Spleen (tissue), 11 donors: ENCODE data around the gene SERPINA4. TPM values are rescaled to one million over a fixed set of nuclear protein-coding genes. Genes with fewer than 3 reads are reported as not detected.

ENCODE experiments used
- DNase-seq: peaks from one replicate; pipeline ENCODE4 v3.0.0-alpha.2; 2020
- H3K27ac ChIP-seq, 8 donors: fragments of 200-600 bp; sonication (generic) in 7 of 8; 1 replicate in 4 of 8; 2 replicates in 4 of 8; pipeline versions ENCODE4 v1.5.0 to v1.8.0; 2016 to 2021; ENCODE audit warnings: inconsistent platforms in 4 of 8, mild to moderate bottlenecking in 4 of 8, moderate library complexity in 1 of 8
- H3K27me3 ChIP-seq, 7 donors: fragments of 200-600 bp; sonication (generic) in 6 of 7; replicated peaks in 1 of 7; 1 replicate in 4 of 7; 2 replicates in 3 of 7; pipeline versions ENCODE4 v1.5.0 to v1.8.0; 2016 to 2021; ENCODE audit warnings: inconsistent platforms in 3 of 7, mild to moderate bottlenecking in 1 of 7
- H3K36me3 ChIP-seq, 6 donors: fragments of 200-600 bp; sonication (generic) in 5 of 6; 1 replicate in 4 of 6; 2 replicates in 2 of 6; pipeline versions ENCODE4 v1.5.0 to v1.8.0; 2016 to 2021; ENCODE audit warnings: inconsistent platforms in 2 of 6
- H3K4me1 ChIP-seq, 6 donors: fragments of 200-600 bp; sonication (generic) in 5 of 6; 1 replicate in 3 of 6; 2 replicates in 3 of 6; pipeline versions ENCODE4 v1.5.0 to v1.8.0; 2016 to 2021; ENCODE audit warnings: inconsistent platforms in 3 of 6
- H3K4me3 ChIP-seq, 8 donors: fragments of 200-600 bp; sonication (generic) in 7 of 8; 1 replicate in 4 of 8; 2 replicates in 4 of 8; pipeline versions ENCODE4 v1.5.0 to v1.8.0; 2016 to 2021; ENCODE audit warnings: inconsistent platforms in 4 of 8, mild to moderate bottlenecking in 4 of 8, moderate library complexity in 2 of 8
- H3K9me3 ChIP-seq, 8 donors: fragments of 200-600 bp; sonication (generic) in 7 of 8; 1 replicate in 4 of 8; 2 replicates in 4 of 8; pipeline versions ENCODE4 v1.5.0 to v1.8.0; 2016 to 2021; ENCODE audit warnings: inconsistent platforms in 4 of 8
- CTCF ChIP-seq, 11 experiments: fragments of 200-600 bp in 7 of 11; fragments of 450-650 bp in 4 of 11; sonication (generic) in 4 of 11; IDR thresholded peaks in 8 of 11; conservative IDR thresholded peaks in 3 of 11; 1 replicate in 7 of 11; 2 replicates in 4 of 11; pipeline versions ENCODE4 v1.4.0 to v1.8.0; 2016 to 2021; ENCODE audit warnings: antibody characterized with exemption in 11 of 11, inconsistent platforms in 4 of 11, mild to moderate bottlenecking in 1 of 11
- POLR2A ChIP-seq, 3 donors: fragments of 450-650 bp; IDR thresholded peaks; one replicate each; pipeline ENCODE4 v1.5.1; 2017; ENCODE audit warnings: antibody characterized with exemption in 3 of 3, mild to moderate bottlenecking in 1 of 3
- POLR2AphosphoS5 ChIP-seq, 3 donors: sonication (generic); formaldehyde crosslinking; IDR thresholded peaks; one replicate each; pipeline ENCODE4 v1.5.1; 2017; ENCODE audit warnings: antibody characterized with exemption in 3 of 3
- whole genome bisulfite sequencing, 5 donors: extraction: QIAGEN DNeasy Blood & Tissue Kit in 3 of 5; methylation state at CpG; one replicate each; pipeline versions ENCODE4 v1.1.5 to v1.1.7; 2013 to 2018; 5-methylcytosine and 5-hydroxymethylcytosine counted together
- intact Hi-C: fragments of 100-400 bp; cut with DNase I; formaldehyde crosslinking; loops from one replicate; pipeline ENCODE4 v1.15.0; 2023; ENCODE audit warnings: low total_unique reads
- polyA plus RNA-seq, 3 donors: library from polyadenylated mRNA; stranded (reverse); fragments of 200-250 nt; gene quantifications; one replicate each; pipeline ENCODE4 v1.2.1, GENCODE V29; 2013
- total RNA-seq, 7 donors: library from RNA; depleted of rRNA in 3 of 7; stranded (reverse); fragments of >200 nt in 3 of 7; fragmentation: NEBNext Ultra II Directional in 4 of 7; extraction: Animal tissue kit (Norgen Biotek cat#: 25700) in 4 of 7; gene quantifications; one replicate each; pipeline versions ENCODE4 v1.1.0 to v1.2.1, GENCODE V29; 2016 to 2021
- donor health status: healthy with polysubstance abuse.
- donor health status: DM: no; HTN: no; CAD: no; lungs with moderate emphysema.
- donor health status: DM: no; HTN: no; CAD: no.
- donor health status: Bipolar disorder and iron deficiency.
- donor health status: healthy.
- donor health status: DM: no; HTN: no; CAD: no.
- donor health status: DM: yes; HTN: yes; CAD: no.

The SERPINA4 gene
- total and polyA plus RNA-seq, 10 donors = not detected

- H3K9me3 ChIP-seq = peaks cover 0 to 6% (median 0%) of the 10 kb centered on the region in 8 donors
- DNase-seq = no peak
- TF ChIP-seq CTCF (IDR thresholded peaks at IDR 0.05 in 8 of 11, conservative IDR thresholded peaks at IDR 0.05 in 3 of 11) (no peak), POLR2AphosphoS5 (IDR thresholded peaks at IDR 0.05) (no peak), POLR2A (IDR thresholded peaks at IDR 0.05) (no peak)
- H3K4me3 ChIP-seq = no peak overlapping the region
- no peaks in the 10 kb centered on the region for H3K36me3 ChIP-seq
- 87 to 94% (median 90%) methylated on average over 6 of the region's 6 CpGs for WGBS, 5 donors
- intact Hi-C loops = no loop called here
- H3K4me1 ChIP-seq = no peaks in the 10 kb centered on the region
- no peak overlapping the region for H3K27ac ChIP-seq
- peaks cover 0 to 28% (median 0%) of the 10 kb centered on the region in 7 donors for H3K27me3 ChIP-seq
These were observed 45.4 kb upstream of the SERPINA4 start for GRCh38 chr14:94515856-94516255.

GRCh38 chr14:94517248-94517640 lies 44.0 kb upstream of the SERPINA4 start:
- H3K36me3 ChIP-seq = no peaks in the 10 kb centered on the region
- H3K9me3 ChIP-seq = peaks cover 0 to 6% (median 0%) of the 10 kb centered on the region in 8 donors
- H3K27me3 ChIP-seq = peaks cover 0 to 28% (median 0%) of the 10 kb centered on the region in 7 donors
- intact Hi-C loops = no loop called here
- H3K4me3 ChIP-seq = no peak overlapping the region
- TF ChIP-seq POLR2AphosphoS5 (IDR thresholded peaks at IDR 0.05) = no peak
- no peak for TF ChIP-seq POLR2A (IDR thresholded peaks at IDR 0.05)
- no peak for TF ChIP-seq CTCF (IDR thresholded peaks at IDR 0.05 in 8 of 11, conservative IDR thresholded peaks at IDR 0.05 in 3 of 11)
- no peak overlapping the region for H3K27ac ChIP-seq
- peak; percentile 41 for DNase-seq
- H3K4me1 ChIP-seq = no peaks in the 10 kb centered on the region
- WGBS, 5 donors = 69 to 74% (median 72%) methylated on average over 10 of the region's 10 CpGs

- Histone ChIP-seq H3K27ac (no peak overlapping the region), H3K4me1 (no peaks in the 10 kb centered on the region), H3K36me3 (no peaks in the 10 kb centered on the region), H3K9me3 (peaks cover 0 to 6% (median 0%) of the 10 kb centered on the region in 8 donors), H3K27me3 (peaks cover 0 to 28% (median 0%) of the 10 kb centered on the region in 7 donors), H3K4me3 (no peak overlapping the region)
- WGBS, 5 donors = 43 to 57% (median 52%) methylated on average over 7 of the region's 7 CpGs
- peak; percentile 24 for DNase-seq
- TF ChIP-seq CTCF (IDR thresholded peaks at IDR 0.05 in 8 of 11, conservative IDR thresholded peaks at IDR 0.05 in 3 of 11) (no peak), POLR2A (IDR thresholded peaks at IDR 0.05) (no peak), POLR2AphosphoS5 (IDR thresholded peaks at IDR 0.05) (no peak)
- intact Hi-C loops = no loop called here
These were observed 43.5 kb upstream of the SERPINA4 start for GRCh38 chr14:94517641-94518257.

GRCh38 chr14:94521375-94522114 lies 39.7 kb upstream of the SERPINA4 start:
- Histone ChIP-seq H3K4me1 (no peaks in the 10 kb centered on the region), H3K4me3 (no peak overlapping the region), H3K36me3 (no peaks in the 10 kb centered on the region), H3K27ac (no peak overlapping the region), H3K9me3 (peaks cover 0 to 6% (median 0%) of the 10 kb centered on the region in 8 donors), H3K27me3 (peaks cover 0 to 36% (median 0%) of the 10 kb centered on the region in 7 donors)
- no peak for TF ChIP-seq POLR2A (IDR thresholded peaks at IDR 0.05)
- no peak for TF ChIP-seq POLR2AphosphoS5 (IDR thresholded peaks at IDR 0.05)
- no peak for TF ChIP-seq CTCF (IDR thresholded peaks at IDR 0.05 in 8 of 11, conservative IDR thresholded peaks at IDR 0.05 in 3 of 11)
- intact Hi-C loops = no loop called here
- no peak for DNase-seq
- 50 to 62% (median 60%) methylated on average over 5 of the region's 5 CpGs for WGBS, 5 donors
